HepG2 (cell line): ENCODE results near the gene HEYL.

Source experiments
- EP300 ChIP-seq, 3 experiments: sonication (generic) in 1 of 3; formaldehyde crosslinking in 1 of 3; IDR thresholded peaks; 2 replicates each; pipeline versions ENCODE4 v1.5.1 to v1.6.1; 2011 to 2020; ENCODE audit warnings: low read depth in 2 of 3, low read length in 2 of 3, borderline replicate concordance in 1 of 3, improper control_type of control experiment in 1 of 3, mild to moderate bottlenecking in 1 of 3, missing genetic modification reagents in 1 of 3, moderate library complexity in 1 of 3
- NFIC ChIP-seq: IDR thresholded peaks from 2 replicates; pipeline ENCODE4 v1.6.1; 2012; ENCODE audit warnings: mild to moderate bottlenecking, low read length, inconsistent platforms
- RARA ChIP-seq: IDR thresholded peaks from 2 replicates; pipeline ENCODE4 v1.6.1; 2016; ENCODE audit warnings: missing genetic modification reagents, missing compliant biosample characterization
- RFXANK ChIP-seq: IDR thresholded peaks from 2 replicates; pipeline ENCODE4 v1.6.1; 2016
- RORA ChIP-seq: sonication (generic); formaldehyde crosslinking; IDR thresholded peaks from 2 replicates; pipeline ENCODE4 v1.5.0; 2020; ENCODE audit warnings: mild to moderate bottlenecking, missing genetic modification reagents, moderate library complexity
- SMC3 ChIP-seq: IDR thresholded peaks from 2 replicates; pipeline ENCODE4 v1.6.1; 2011; ENCODE audit warnings: low read length, improper control_type of control experiment
- STAT5B ChIP-seq: sonication (generic); formaldehyde crosslinking; IDR thresholded peaks from 2 replicates; pipeline ENCODE4 v1.4.0; 2020; ENCODE audit warnings: missing genetic modification reagents
- TBL1XR1 ChIP-seq: fragments of 150-350 bp; IDR thresholded peaks from 2 replicates; pipeline ENCODE4 v1.6.1; 2014; ENCODE audit warnings: borderline replicate concordance, low read length; ENCODE audit not compliant: partially characterized antibody
- TSC22D2 ChIP-seq: sonication (generic); formaldehyde crosslinking; IDR thresholded peaks from 2 replicates; pipeline ENCODE4 v1.5.1; 2020; ENCODE audit warnings: missing genetic modification reagents, mild to moderate bottlenecking, borderline replicate concordance
- ZNF274 ChIP-seq: sonication (generic); formaldehyde crosslinking; IDR thresholded peaks from 2 replicates; pipeline ENCODE4 v1.5.1; 2020; ENCODE audit warnings: mild to moderate bottlenecking, missing genetic modification reagents
- ZNF839 ChIP-seq: sonication (generic); formaldehyde crosslinking; IDR thresholded peaks from 2 replicates; pipeline ENCODE4 v1.4.0; 2020; ENCODE audit warnings: missing genetic modification reagents, mild to moderate bottlenecking, borderline replicate concordance
- TF ChIP-seq, protein P1 (sequence below): sonication (generic); formaldehyde crosslinking; IDR thresholded peaks from 2 replicates; pipeline ENCODE4 v1.5.0; 2020; ENCODE audit warnings: mild to moderate bottlenecking, missing genetic modification reagents, moderate library complexity

GRCh38 chr1:39635871-39636210 lies 3.6 kb downstream of the HEYL start:
- TF ChIP-seq TBL1XR1: no peak
- TF ChIP-seq, protein P1, sequence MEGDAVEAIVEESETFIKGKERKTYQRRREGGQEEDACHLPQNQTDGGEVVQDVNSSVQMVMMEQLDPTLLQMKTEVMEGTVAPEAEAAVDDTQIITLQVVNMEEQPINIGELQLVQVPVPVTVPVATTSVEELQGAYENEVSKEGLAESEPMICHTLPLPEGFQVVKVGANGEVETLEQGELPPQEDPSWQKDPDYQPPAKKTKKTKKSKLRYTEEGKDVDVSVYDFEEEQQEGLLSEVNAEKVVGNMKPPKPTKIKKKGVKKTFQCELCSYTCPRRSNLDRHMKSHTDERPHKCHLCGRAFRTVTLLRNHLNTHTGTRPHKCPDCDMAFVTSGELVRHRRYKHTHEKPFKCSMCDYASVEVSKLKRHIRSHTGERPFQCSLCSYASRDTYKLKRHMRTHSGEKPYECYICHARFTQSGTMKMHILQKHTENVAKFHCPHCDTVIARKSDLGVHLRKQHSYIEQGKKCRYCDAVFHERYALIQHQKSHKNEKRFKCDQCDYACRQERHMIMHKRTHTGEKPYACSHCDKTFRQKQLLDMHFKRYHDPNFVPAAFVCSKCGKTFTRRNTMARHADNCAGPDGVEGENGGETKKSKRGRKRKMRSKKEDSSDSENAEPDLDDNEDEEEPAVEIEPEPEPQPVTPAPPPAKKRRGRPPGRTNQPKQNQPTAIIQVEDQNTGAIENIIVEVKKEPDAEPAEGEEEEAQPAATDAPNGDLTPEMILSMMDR (CRISPR knock-in tag): no peak
- no peak for TF ChIP-seq TSC22D2
- TF ChIP-seq SMC3: no peak
- TF ChIP-seq ZNF839: no peak
- no peak for TF ChIP-seq ZNF274 (CRISPR knock-in tag)
- no peak for TF ChIP-seq RARA (CRISPR knock-in tag)
- no peak for TF ChIP-seq RORA (CRISPR knock-in tag)
- no peak for TF ChIP-seq RFXANK (CRISPR knock-in tag)
- TF ChIP-seq EP300 (IDR thresholded peaks at IDR 0.05; ENCODE audit: low read depth in 2 of 2, low read length in 2 of 2): no peak
- TF ChIP-seq EP300 (CRISPR knock-in tag; IDR thresholded peaks at IDR 0.05; ENCODE audit: borderline replicate concordance): no peak
- TF ChIP-seq STAT5B (CRISPR knock-in tag): no peak
- TF ChIP-seq NFIC: no peak
